ENCODE results near the gene FBXO24. TPM values are rescaled to one million over a fixed set of nuclear protein-coding genes. Genes with fewer than 3 reads are reported as not detected.
A peak's percentile ranks its signal among the peaks of the same experiment; 100 is the strongest.

FBXO24 gene
- total RNA-seq, 2 donors from 2014 or later = 2.1 to 3.6 TPM

- peaks cover 29% of the 10 kb centered on the region for H3K4me1 Mint-ChIP-seq (ENCODE audit: low read depth)
- no peak for ATAC-seq (replicated peaks in 1 of 2)
- peak overlapping the region; percentile 42 for H3K27ac Mint-ChIP-seq
- DNase-seq = no peak
- no peaks in the 10 kb centered on the region for H3K9me3 Mint-ChIP-seq
- H3K27me3 Mint-ChIP-seq (ENCODE audit: low read depth) = no peaks in the 10 kb centered on the region
- H3K36me3 Mint-ChIP-seq (ENCODE audit: insufficient read depth in 2 of 2) = no peaks in the 10 kb centered on the region
- H3K4me3 Mint-ChIP-seq = peak overlapping the region; percentile 21 to 46
Measured at GRCh38 chr7:100582650-100583049, 3.5 kb upstream of the FBXO24 start.

- DNase-seq (peak; percentile 75 to 76), ATAC-seq (replicated peaks in 1 of 2) (peak in 1 of 2 donors; percentile 12)
- Mint-ChIP-seq H3K27ac (peak overlapping the region; percentile 64), H3K4me1 (ENCODE audit: low read depth) (peaks cover 29% of the 10 kb centered on the region), H3K27me3 (ENCODE audit: low read depth) (no peaks in the 10 kb centered on the region), H3K4me3 (peak overlapping the region; percentile 93 to 95), H3K9me3 (no peaks in the 10 kb centered on the region), H3K36me3 (ENCODE audit: insufficient read depth in 2 of 2) (no peaks in the 10 kb centered on the region)
Measured at GRCh38 chr7:100583132-100584053, 2.7 kb upstream of the FBXO24 start.

GRCh38 chr7:100584054-100584682 lies 2.0 kb upstream of the FBXO24 start:
- H3K9me3 Mint-ChIP-seq = no peaks in the 10 kb centered on the region
- peak overlapping the region; percentile 93 to 95 for H3K4me3 Mint-ChIP-seq
- no peak for ATAC-seq (replicated peaks in 1 of 2)
- no peaks in the 10 kb centered on the region for H3K36me3 Mint-ChIP-seq (ENCODE audit: insufficient read depth in 2 of 2)
- peak overlapping the region; percentile 64 for H3K27ac Mint-ChIP-seq
- H3K27me3 Mint-ChIP-seq (ENCODE audit: low read depth) = no peaks in the 10 kb centered on the region
- DNase-seq = no peak
- peaks cover 29% of the 10 kb centered on the region for H3K4me1 Mint-ChIP-seq (ENCODE audit: low read depth)

GRCh38 chr7:100584683-100585510 lies 1.2 kb upstream of the FBXO24 start:
- Mint-ChIP-seq H3K27me3 (ENCODE audit: low read depth) (no peaks in the 10 kb centered on the region), H3K9me3 (no peaks in the 10 kb centered on the region), H3K27ac (peak overlapping the region; percentile 89), H3K36me3 (ENCODE audit: insufficient read depth in 2 of 2) (no peaks in the 10 kb centered on the region), H3K4me1 (ENCODE audit: low read depth) (peaks cover 29% of the 10 kb centered on the region), H3K4me3 (peak overlapping the region; percentile 93 to 95)
- ATAC-seq (replicated peaks in 1 of 2) (no peak), DNase-seq (no peak)

GRCh38 chr7:100585511-100586265 lies 440 bp upstream of the FBXO24 start, which contains the start of gene LRCH4:
TSS of gene LRCH4 (minus strand) at chr7:100586129. CDS start at chr7:100586100, 29 bp downstream.
- H3K27me3 Mint-ChIP-seq (ENCODE audit: low read depth) = no peaks in the 10 kb centered on the region
- peak; percentile 71 to 76 for DNase-seq
- no peaks in the 10 kb centered on the region for H3K36me3 Mint-ChIP-seq (ENCODE audit: insufficient read depth in 2 of 2)
- peak within 1 kb of the TSS; percentile 93 to 95 for H3K4me3 Mint-ChIP-seq
- peaks cover 29% of the 10 kb centered on the region for H3K4me1 Mint-ChIP-seq (ENCODE audit: low read depth)
- ATAC-seq (replicated peaks in 1 of 2) = peak; percentile 37 to 39
- no peaks in the 10 kb centered on the region for H3K9me3 Mint-ChIP-seq
- peak within 1 kb of the TSS; percentile 89 for H3K27ac Mint-ChIP-seq

- no peaks in the 10 kb centered on the region for H3K9me3 Mint-ChIP-seq
- H3K27ac Mint-ChIP-seq = no peak overlapping the region
Measured at GRCh38 chr7:100588438-100588837, 2.3 kb downstream of the FBXO24 start.

GRCh38 chr7:100589341-100589947 lies 3.3 kb downstream of the FBXO24 start:
- Mint-ChIP-seq H3K36me3 (ENCODE audit: insufficient read depth in 2 of 2) (no peaks in the 10 kb centered on the region), H3K27me3 (ENCODE audit: low read depth) (no peaks in the 10 kb centered on the region), H3K9me3 (no peaks in the 10 kb centered on the region), H3K4me1 (ENCODE audit: low read depth) (peaks cover 17% of the 10 kb centered on the region), H3K27ac (no peak overlapping the region), H3K4me3 (no peak overlapping the region)
- DNase-seq = no peak
- ATAC-seq (replicated peaks in 1 of 2) = no peak

More at GRCh38 chr7:100588438-100588837, 2.3 kb downstream of the FBXO24 start:
- ATAC-seq (replicated peaks in 1 of 2) = no peak
- no peaks in the 10 kb centered on the region for H3K27me3 Mint-ChIP-seq (ENCODE audit: low read depth)
- peaks cover 25% of the 10 kb centered on the region for H3K4me1 Mint-ChIP-seq (ENCODE audit: low read depth)
- peak overlapping the region; percentile 39 to 95 for H3K4me3 Mint-ChIP-seq
- H3K36me3 Mint-ChIP-seq (ENCODE audit: insufficient read depth in 2 of 2) = no peaks in the 10 kb centered on the region
- DNase-seq = no peak

- H3K27me3 Mint-ChIP-seq (ENCODE audit: low read depth) = no peaks in the 10 kb centered on the region
- H3K36me3 Mint-ChIP-seq (ENCODE audit: insufficient read depth in 2 of 2) = no peaks in the 10 kb centered on the region
- peaks cover 11% of the 10 kb centered on the region for H3K4me1 Mint-ChIP-seq (ENCODE audit: low read depth)
- no peak overlapping the region for H3K27ac Mint-ChIP-seq
- no peak overlapping the region for H3K4me3 Mint-ChIP-seq
- DNase-seq (no peak), ATAC-seq (replicated peaks in 1 of 2) (no peak)
- H3K9me3 Mint-ChIP-seq = no peaks in the 10 kb centered on the region
Measured at GRCh38 chr7:100590077-100590737, 4.1 kb downstream of the FBXO24 start.

GRCh38 chr7:100591596-100591995 lies 5.5 kb downstream of the FBXO24 start:
- DNase-seq (no peak), ATAC-seq (replicated peaks in 1 of 2) (no peak)
- peaks cover 7% of the 10 kb centered on the region for H3K4me1 Mint-ChIP-seq (ENCODE audit: low read depth)
- H3K27me3 Mint-ChIP-seq (ENCODE audit: low read depth) = no peaks in the 10 kb centered on the region
- no peak overlapping the region for H3K4me3 Mint-ChIP-seq
- no peaks in the 10 kb centered on the region for H3K36me3 Mint-ChIP-seq (ENCODE audit: insufficient read depth in 2 of 2)
- H3K27ac Mint-ChIP-seq = no peak overlapping the region
- no peaks in the 10 kb centered on the region for H3K9me3 Mint-ChIP-seq

- no peaks in the 10 kb centered on the region for H3K27me3 Mint-ChIP-seq (ENCODE audit: low read depth)
- no peak overlapping the region for H3K27ac Mint-ChIP-seq
- no peak for DNase-seq
- H3K9me3 Mint-ChIP-seq = no peaks in the 10 kb centered on the region
- no peaks in the 10 kb centered on the region for H3K4me1 Mint-ChIP-seq (ENCODE audit: low read depth)
- H3K36me3 Mint-ChIP-seq (ENCODE audit: insufficient read depth in 2 of 2) = no peaks in the 10 kb centered on the region
- ATAC-seq (replicated peaks in 1 of 2) = no peak
- no peak overlapping the region for H3K4me3 Mint-ChIP-seq
Measured at GRCh38 chr7:100595188-100595587, 9.1 kb downstream of the FBXO24 start.

GRCh38 chr7:100598425-100598824 lies 12.3 kb downstream of the FBXO24 start:
- ATAC-seq (replicated peaks in 1 of 2) (no peak), DNase-seq (no peak)
- H3K4me3 Mint-ChIP-seq = no peak overlapping the region
- H3K27me3 Mint-ChIP-seq (ENCODE audit: low read depth) = no peaks in the 10 kb centered on the region
- H3K36me3 Mint-ChIP-seq (ENCODE audit: insufficient read depth in 2 of 2) = no peaks in the 10 kb centered on the region
- H3K4me1 Mint-ChIP-seq (ENCODE audit: low read depth) = peaks cover 1% of the 10 kb centered on the region
- H3K9me3 Mint-ChIP-seq = no peaks in the 10 kb centered on the region
- no peak overlapping the region for H3K27ac Mint-ChIP-seq

Data from activated T-cell treated with anti-CD3 and anti-CD28 coated beads, Interleukin-2, amount 50 U/mL, for 72 hours (primary cell).